ENCODE measurements around the gene EEFSEC. TPM values are rescaled to one million over a fixed set of nuclear protein-coding genes. Genes with fewer than 3 reads are reported as not detected.

EEFSEC gene
- total RNA-seq, 1 donor from 2014 or later, result 15.3 TPM

GRCh38 chr3:128324911-128325592, 171.8 kb downstream of the EEFSEC start:
- DNase-seq, result no peak
- intact Hi-C loops (cut with DNase I), result no loop called here
- no peak for TF ChIP-seq CTCF (IDR thresholded peaks at IDR 0.05)
- no peak for ATAC-seq
- Histone ChIP-seq H3K4me1 (no peaks in the 10 kb centered on the region), H3K9me3 (no peaks in the 10 kb centered on the region), H3K4me3 (no peak overlapping the region), H3K36me3 (no peaks in the 10 kb centered on the region), H3K27me3 (no peaks in the 10 kb centered on the region), H3K27ac (no peak overlapping the region)

GRCh38 chr3:128326051-128326823, 173.0 kb downstream of the EEFSEC start:
- intact Hi-C loops (cut with DNase I), result no loop called here
- no peaks in the 10 kb centered on the region for H3K4me1 ChIP-seq
- H3K36me3 ChIP-seq, result no peaks in the 10 kb centered on the region
- DNase-seq (no peak), ATAC-seq (no peak)
- no peak for TF ChIP-seq CTCF (IDR thresholded peaks at IDR 0.05)
- H3K4me3 ChIP-seq, result no peak overlapping the region
- H3K9me3 ChIP-seq, result no peaks in the 10 kb centered on the region
- no peak overlapping the region for H3K27ac ChIP-seq
- H3K27me3 ChIP-seq, result no peaks in the 10 kb centered on the region

- intact Hi-C loops (cut with DNase I), result no loop called here
- H3K27ac ChIP-seq, result no peak overlapping the region
- H3K4me3 ChIP-seq, result no peak overlapping the region
- ATAC-seq (peak; percentile 11), DNase-seq (peak; percentile 52)
- no peaks in the 10 kb centered on the region for H3K27me3 ChIP-seq
- H3K4me1 ChIP-seq, result no peaks in the 10 kb centered on the region
- H3K9me3 ChIP-seq, result no peaks in the 10 kb centered on the region
- no peaks in the 10 kb centered on the region for H3K36me3 ChIP-seq
- no peak for TF ChIP-seq CTCF (IDR thresholded peaks at IDR 0.05)
These were observed 174.3 kb downstream of the EEFSEC start for GRCh38 chr3:128327606-128328031.

- Histone ChIP-seq H3K27me3 (no peaks in the 10 kb centered on the region), H3K9me3 (no peaks in the 10 kb centered on the region), H3K27ac (no peak overlapping the region), H3K4me1 (no peaks in the 10 kb centered on the region), H3K36me3 (no peaks in the 10 kb centered on the region), H3K4me3 (no peak overlapping the region)
- intact Hi-C loops (cut with DNase I), result no loop called here
- no peak for TF ChIP-seq CTCF (IDR thresholded peaks at IDR 0.05)
- DNase-seq (peak; percentile 41), ATAC-seq (no peak)
These were observed 175.5 kb downstream of the EEFSEC start for GRCh38 chr3:128328546-128329458.

GRCh38 chr3:128329491-128330213, 176.4 kb downstream of the EEFSEC start:
- intact Hi-C loops (cut with DNase I), result no loop called here
- no peak for TF ChIP-seq CTCF (IDR thresholded peaks at IDR 0.05)

More at GRCh38 chr3:128329491-128330213, 176.4 kb downstream of the EEFSEC start:
- Histone ChIP-seq H3K4me3 (no peak overlapping the region), H3K27ac (no peak overlapping the region), H3K4me1 (no peaks in the 10 kb centered on the region), H3K27me3 (no peaks in the 10 kb centered on the region), H3K9me3 (no peaks in the 10 kb centered on the region), H3K36me3 (no peaks in the 10 kb centered on the region)
- peak; percentile 49 for DNase-seq
- ATAC-seq, result no peak

All from upper lobe of right lung (tissue), 1 donor.